ENCODE results near the gene ACER3. TPM values are rescaled to one million over a fixed set of nuclear protein-coding genes. Genes with fewer than 3 reads are reported as not detected.

ACER3 gene
- total RNA-seq, 1 experiment from 2014 or later: 13.7 TPM

GRCh38 chr11:76975513-76975912, 114.8 kb downstream of the ACER3 start:
- TF ChIP-seq PRRX2 (CRISPR knock-in tag; IDR thresholded peaks at IDR 0.05) (no peak), ZNF671 (CRISPR knock-in tag; IDR thresholded peaks at IDR 0.05) (no peak), E2F4 (CRISPR knock-in tag; IDR thresholded peaks at IDR 0.05; ENCODE audit: borderline replicate concordance, low read depth) (no peak), MYBL2 (CRISPR knock-in tag; IDR thresholded peaks at IDR 0.05) (no peak), ZNF121 (CRISPR knock-in tag; IDR thresholded peaks at IDR 0.05) (no peak), JUN (CRISPR knock-in tag; IDR thresholded peaks at IDR 0.05) (no peak), HMGA2 (CRISPR knock-in tag; IDR thresholded peaks at IDR 0.05) (no peak), GRHL2 (CRISPR knock-in tag; IDR thresholded peaks at IDR 0.05; ENCODE audit: insufficient replicate concordance, severe bottlenecking) (no peak), FOXP1 (CRISPR knock-in tag; IDR thresholded peaks at IDR 0.05; ENCODE audit: borderline replicate concordance) (no peak), ERG (CRISPR knock-in tag; IDR thresholded peaks at IDR 0.05) (no peak), SMAD3 (CRISPR knock-in tag; IDR thresholded peaks at IDR 0.05; ENCODE audit: borderline replicate concordance) (no peak), RELA (CRISPR knock-in tag; IDR thresholded peaks at IDR 0.05; ENCODE audit: borderline replicate concordance) (no peak)
- TF ChIP-seq, protein P1, sequence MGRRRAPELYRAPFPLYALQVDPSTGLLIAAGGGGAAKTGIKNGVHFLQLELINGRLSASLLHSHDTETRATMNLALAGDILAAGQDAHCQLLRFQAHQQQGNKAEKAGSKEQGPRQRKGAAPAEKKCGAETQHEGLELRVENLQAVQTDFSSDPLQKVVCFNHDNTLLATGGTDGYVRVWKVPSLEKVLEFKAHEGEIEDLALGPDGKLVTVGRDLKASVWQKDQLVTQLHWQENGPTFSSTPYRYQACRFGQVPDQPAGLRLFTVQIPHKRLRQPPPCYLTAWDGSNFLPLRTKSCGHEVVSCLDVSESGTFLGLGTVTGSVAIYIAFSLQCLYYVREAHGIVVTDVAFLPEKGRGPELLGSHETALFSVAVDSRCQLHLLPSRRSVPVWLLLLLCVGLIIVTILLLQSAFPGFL (CRISPR knock-in tag; IDR thresholded peaks at IDR 0.05; ENCODE audit: borderline replicate concordance): no peak
- TF ChIP-seq, protein P2, sequence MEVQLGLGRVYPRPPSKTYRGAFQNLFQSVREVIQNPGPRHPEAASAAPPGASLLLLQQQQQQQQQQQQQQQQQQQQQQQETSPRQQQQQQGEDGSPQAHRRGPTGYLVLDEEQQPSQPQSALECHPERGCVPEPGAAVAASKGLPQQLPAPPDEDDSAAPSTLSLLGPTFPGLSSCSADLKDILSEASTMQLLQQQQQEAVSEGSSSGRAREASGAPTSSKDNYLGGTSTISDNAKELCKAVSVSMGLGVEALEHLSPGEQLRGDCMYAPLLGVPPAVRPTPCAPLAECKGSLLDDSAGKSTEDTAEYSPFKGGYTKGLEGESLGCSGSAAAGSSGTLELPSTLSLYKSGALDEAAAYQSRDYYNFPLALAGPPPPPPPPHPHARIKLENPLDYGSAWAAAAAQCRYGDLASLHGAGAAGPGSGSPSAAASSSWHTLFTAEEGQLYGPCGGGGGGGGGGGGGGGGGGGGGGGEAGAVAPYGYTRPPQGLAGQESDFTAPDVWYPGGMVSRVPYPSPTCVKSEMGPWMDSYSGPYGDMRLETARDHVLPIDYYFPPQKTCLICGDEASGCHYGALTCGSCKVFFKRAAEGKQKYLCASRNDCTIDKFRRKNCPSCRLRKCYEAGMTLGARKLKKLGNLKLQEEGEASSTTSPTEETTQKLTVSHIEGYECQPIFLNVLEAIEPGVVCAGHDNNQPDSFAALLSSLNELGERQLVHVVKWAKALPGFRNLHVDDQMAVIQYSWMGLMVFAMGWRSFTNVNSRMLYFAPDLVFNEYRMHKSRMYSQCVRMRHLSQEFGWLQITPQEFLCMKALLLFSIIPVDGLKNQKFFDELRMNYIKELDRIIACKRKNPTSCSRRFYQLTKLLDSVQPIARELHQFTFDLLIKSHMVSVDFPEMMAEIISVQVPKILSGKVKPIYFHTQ (CRISPR knock-in tag; IDR thresholded peaks at IDR 0.05): no peak
- TF ChIP-seq, protein P3, sequence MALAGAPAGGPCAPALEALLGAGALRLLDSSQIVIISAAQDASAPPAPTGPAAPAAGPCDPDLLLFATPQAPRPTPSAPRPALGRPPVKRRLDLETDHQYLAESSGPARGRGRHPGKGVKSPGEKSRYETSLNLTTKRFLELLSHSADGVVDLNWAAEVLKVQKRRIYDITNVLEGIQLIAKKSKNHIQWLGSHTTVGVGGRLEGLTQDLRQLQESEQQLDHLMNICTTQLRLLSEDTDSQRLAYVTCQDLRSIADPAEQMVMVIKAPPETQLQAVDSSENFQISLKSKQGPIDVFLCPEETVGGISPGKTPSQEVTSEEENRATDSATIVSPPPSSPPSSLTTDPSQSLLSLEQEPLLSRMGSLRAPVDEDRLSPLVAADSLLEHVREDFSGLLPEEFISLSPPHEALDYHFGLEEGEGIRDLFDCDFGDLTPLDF (CRISPR knock-in tag; IDR thresholded peaks at IDR 0.05): no peak
- TF ChIP-seq, protein P4, sequence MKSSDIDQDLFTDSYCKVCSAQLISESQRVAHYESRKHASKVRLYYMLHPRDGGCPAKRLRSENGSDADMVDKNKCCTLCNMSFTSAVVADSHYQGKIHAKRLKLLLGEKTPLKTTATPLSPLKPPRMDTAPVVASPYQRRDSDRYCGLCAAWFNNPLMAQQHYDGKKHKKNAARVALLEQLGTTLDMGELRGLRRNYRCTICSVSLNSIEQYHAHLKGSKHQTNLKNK (CRISPR knock-in tag; IDR thresholded peaks at IDR 0.05): no peak
- TF ChIP-seq, protein P5, sequence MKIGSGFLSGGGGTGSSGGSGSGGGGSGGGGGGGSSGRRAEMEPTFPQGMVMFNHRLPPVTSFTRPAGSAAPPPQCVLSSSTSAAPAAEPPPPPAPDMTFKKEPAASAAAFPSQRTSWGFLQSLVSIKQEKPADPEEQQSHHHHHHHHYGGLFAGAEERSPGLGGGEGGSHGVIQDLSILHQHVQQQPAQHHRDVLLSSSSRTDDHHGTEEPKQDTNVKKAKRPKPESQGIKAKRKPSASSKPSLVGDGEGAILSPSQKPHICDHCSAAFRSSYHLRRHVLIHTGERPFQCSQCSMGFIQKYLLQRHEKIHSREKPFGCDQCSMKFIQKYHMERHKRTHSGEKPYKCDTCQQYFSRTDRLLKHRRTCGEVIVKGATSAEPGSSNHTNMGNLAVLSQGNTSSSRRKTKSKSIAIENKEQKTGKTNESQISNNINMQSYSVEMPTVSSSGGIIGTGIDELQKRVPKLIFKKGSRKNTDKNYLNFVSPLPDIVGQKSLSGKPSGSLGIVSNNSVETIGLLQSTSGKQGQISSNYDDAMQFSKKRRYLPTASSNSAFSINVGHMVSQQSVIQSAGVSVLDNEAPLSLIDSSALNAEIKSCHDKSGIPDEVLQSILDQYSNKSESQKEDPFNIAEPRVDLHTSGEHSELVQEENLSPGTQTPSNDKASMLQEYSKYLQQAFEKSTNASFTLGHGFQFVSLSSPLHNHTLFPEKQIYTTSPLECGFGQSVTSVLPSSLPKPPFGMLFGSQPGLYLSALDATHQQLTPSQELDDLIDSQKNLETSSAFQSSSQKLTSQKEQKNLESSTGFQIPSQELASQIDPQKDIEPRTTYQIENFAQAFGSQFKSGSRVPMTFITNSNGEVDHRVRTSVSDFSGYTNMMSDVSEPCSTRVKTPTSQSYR (CRISPR knock-in tag; IDR thresholded peaks at IDR 0.05): no peak
- TF ChIP-seq, protein P6, sequence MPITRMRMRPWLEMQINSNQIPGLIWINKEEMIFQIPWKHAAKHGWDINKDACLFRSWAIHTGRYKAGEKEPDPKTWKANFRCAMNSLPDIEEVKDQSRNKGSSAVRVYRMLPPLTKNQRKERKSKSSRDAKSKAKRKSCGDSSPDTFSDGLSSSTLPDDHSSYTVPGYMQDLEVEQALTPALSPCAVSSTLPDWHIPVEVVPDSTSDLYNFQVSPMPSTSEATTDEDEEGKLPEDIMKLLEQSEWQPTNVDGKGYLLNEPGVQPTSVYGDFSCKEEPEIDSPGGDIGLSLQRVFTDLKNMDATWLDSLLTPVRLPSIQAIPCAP (CRISPR knock-in tag; IDR thresholded peaks at IDR 0.05): no peak
- Mint-ChIP-seq H3K36me3 (peaks cover 4% of the 10 kb centered on the region; the same call in 1 of the 2 replicates), H3K27me3 (ENCODE audit: low read depth) (no peaks in the 10 kb centered on the region), H3K4me1 (no peaks in the 10 kb centered on the region), H3K9me3 (peaks cover 16% of the 10 kb centered on the region), H3K4me3 (no peak overlapping the region), H3K27ac (no peak overlapping the region)
- no peak for DNase-seq (ENCODE audit: low spot score)
- ATAC-seq: no peak
- POLR2A ChIA-PET: no interaction called here
- CTCF ChIA-PET: interaction anchor here (1.0 kb wide), 1 partner anchor 56 kb away, joined by 3 read pairs; no protein-coding TSS in a partner anchor

Measured in WTC11 (cell line).